Kasumi-1 (cell line): ENCODE measurements around the gene ICOS.
"Not testable (repeated sequence)": the region's sequence is repeated elsewhere in the genome, so short reads cannot be mapped to it uniquely, and the experiment has no call there.

Experiments
- DNase-seq, 2 experiments: peaks; one replicate each; lab custom pipeline; 2025; lab: John Stamatoyannopoulos, UW

ICOS gene

DNA sequence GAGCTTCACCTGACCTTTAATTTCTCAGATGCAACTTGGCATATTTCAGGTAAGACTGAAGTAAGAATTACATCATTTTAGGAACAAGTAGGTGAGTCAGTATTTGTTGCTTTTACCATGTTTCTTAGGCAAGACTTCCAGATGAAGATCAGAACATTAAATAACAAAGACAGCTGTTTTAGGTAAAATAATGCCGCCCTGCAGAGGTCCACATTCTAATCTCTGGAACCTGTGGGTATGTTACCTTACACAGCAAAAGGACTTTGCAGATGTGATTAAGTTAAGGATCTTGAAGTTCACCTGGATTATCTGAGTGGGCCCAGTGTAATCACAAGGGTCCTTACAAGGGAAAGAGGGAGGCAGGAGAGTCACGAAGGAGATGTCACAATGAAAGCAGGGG is 39.3 kb downstream of the ICOS start:
- no peak for DNase-seq

DNA sequence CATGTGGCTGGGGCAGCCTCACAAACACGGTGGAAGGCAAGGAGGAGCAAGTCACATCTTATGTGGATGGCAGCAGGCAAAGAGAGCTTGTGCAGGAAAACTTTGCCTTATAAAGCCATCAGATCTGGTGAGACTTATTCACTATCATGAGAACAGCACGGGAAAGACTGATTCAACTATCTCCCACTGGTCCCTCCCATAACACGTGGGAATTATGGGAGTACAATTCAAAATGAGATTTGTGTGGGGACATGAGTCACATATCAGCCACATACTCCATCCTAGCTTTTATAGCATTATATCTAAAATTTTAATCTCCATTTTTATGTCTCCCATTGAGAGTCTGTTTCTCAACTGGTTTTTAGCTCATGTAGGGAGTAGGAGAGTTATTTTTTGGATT is 45.7 kb downstream of the ICOS start:
- no peak for DNase-seq

DNA sequence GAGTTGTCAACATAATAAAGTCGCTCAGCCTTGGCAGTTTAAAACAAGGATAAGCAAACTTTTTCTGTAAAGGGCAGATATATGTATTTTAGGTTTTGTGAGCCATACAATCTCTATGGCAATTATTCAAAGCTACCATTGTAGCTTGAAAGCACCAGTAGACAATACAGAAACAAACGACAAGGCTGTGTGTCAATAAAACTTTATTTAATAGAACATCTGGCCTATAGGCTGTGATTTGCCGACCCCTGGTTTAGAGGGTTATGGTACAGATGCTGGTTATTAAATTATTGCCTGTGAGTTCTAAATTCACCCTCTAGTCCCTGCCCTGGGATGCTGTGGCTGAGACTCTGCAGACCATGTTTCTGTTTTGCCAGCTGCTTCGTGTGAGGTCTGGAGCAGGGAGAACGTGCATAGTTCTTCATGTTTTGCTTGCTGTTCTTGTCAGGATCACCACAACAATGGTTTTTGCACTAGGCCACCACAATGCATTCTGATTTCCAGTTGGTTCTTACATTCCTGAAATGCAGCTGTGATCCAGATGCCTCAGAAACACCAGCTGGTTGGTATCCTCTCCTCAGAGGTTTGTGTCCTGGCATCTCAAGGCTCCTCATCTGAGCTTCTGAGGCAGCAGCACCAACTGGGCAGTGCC is 46.6 kb downstream of the ICOS start:
- DNase-seq, result no peak

DNA sequence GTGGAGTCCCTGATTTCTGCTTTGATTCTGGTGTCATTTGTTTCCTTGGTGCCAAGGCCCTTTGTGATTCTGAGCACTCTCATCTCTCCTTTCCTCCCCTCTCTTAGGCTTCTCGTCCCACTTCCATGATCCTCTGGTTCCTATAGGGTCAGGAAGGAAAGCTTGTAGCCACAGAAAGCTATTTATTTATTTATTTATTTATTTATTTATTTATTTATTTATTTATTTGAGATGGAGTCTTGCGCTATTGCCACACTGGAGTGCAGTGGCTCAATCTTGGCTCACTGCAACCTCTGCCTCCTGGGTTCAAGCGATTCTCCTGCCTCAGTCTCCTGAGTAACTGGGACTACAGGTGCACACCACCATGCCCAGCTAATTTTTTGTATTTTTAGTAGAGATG is 49.4 kb downstream of the ICOS start:
- not testable (repeated sequence) for DNase-seq

DNA sequence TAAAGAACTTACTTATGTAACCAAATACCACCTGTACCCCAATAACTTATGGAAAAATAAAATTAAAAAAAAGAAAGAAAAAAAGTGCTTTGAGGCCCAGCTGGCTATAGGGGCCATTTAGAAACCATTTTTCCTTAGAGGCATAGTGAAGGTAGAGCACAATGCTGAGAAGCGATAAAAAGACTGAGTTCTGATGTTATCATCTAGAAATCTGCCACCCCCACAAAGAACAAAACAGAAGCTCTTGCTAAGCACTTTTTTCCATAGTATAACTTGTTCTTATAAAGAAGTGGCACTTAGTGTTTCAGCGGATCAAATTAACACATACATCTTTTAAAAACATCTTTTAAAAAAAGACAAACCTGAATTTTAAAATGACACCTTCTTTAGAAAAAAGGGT is 51.4 kb downstream of the ICOS start:
- DNase-seq, result no peak

DNA sequence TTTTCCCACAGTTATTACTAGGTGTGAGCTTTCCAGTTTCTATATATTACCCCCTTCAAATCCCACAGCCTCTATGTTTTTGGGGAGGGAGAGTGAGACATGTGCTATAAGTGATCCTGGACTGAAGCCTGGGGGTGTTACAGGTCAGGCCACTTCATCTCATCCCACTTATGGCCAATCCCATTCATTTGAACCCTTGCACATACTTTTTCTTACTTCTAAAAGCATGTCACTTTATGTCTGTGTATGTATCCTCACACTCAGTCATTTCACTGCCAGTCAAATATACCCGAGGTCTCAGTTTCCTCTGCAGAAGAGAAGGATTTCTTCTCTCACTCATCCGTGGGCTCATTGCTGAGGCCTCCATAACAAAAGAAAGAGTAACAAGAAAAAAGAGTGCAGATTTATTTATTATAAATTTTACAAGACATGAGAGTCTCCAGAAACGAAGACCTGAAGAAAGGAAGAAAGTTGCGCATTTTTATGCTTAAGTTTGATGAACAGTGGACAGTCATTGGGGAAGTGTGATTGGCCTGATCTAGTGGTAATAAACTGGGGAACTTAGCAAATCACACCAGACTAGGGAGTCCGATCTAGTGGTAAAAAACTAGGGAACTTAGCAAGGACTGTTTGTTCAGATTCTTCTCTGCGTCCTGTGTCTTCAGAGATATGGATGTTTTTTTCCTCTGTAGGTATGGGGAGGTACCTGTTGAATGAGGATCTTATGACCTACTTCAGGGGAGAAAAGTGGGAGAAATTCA is 52.1 kb downstream of the ICOS start:
- DNase-seq, result no peak

DNA sequence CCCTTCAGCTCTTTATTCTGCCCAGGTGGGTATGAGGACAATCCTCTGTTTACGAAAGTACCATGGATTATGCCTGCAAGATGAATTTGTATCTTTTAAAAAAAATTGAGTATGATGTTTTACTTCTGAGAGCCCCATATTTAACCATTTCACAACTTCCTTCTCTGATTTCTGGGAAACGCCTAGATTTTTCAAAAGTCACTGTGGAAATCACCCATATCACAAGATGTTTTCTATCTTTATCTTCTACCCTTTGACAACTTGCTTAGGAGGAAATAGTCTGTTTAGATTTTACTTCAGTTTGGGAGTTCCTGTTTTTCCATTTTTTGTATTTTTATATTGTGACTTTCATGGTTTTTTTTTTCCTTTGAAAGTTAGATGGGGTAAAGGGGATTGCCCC is 53.0 kb downstream of the ICOS start:
- no peak for DNase-seq

DNA sequence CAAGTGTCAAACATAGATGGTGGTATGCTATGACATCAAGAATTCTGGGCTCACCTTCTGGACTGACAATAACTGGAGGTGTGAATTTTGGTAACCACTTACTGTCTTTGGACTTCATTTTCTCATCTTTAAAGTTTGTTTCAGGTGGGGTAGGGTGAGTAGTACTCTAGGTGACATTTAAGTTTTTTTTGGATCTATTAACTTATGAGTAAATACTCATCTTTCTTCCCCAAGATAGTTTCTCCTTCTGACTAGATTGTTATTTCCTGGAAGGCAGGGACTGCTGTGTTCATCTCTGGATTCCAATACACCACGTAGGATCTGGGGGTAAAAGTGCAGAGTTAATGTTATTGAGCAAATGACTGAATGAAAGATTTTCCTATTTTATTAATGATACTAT is 55.9 kb downstream of the ICOS start:
- DNase-seq, result no peak

DNA sequence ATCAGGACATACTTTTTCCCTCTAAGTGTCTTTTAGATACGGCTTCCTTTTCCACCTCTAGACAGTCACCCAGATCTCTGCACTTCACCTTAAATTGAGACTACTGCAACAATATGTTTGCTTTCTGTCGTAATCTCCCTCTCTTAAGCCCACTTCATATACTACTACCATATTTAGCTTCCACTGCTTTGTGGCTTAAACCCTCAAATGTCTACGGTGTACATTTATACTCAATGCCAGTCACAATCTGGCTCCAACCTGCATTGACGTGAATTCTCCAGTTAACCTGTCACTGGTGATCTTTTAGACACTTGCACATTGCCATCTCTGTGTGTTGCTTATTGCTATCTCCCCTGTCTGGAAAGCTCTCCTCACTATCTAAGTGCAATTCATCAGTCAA is 56.4 kb downstream of the ICOS start:
- no peak for DNase-seq

DNA sequence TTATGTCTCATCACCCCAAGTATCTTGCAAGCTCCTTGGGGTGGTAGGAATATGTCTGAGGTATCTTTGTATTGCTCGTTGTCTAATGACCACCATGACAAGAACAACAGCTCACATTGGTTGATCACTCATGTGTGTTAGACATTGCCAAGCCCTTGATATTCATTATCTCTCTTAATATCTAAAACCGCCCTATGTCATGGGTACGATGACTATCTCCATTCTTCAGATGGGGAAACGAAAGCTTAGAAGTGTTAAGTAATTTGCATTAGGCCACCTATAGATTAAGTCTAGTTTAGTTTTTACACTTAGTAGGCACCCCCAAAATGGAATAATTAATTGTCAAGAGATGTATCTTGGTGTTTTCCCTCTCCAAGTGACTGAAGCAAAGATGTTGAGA is 57.0 kb downstream of the ICOS start:
- DNase-seq, result no peak

DNA sequence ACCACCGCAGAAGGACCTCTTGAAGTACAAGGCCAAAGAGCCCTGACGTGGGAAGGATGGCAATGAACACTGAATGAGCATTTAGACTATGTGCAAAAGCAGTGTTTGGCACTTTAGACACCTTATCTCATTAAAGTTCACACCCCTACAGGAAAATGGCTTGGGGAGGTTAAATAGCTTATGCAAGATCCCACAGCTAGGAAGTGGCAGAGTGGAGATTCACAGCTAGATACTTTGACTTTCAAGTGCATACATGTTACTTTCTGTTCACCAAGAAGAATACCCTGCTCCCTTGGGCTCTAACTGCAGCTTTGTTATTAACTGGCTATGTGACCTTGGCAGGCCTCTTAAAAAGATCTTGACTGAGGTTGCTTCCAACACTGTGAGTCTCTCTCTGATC is 58.2 kb downstream of the ICOS start:
- DNase-seq, result no peak

DNA sequence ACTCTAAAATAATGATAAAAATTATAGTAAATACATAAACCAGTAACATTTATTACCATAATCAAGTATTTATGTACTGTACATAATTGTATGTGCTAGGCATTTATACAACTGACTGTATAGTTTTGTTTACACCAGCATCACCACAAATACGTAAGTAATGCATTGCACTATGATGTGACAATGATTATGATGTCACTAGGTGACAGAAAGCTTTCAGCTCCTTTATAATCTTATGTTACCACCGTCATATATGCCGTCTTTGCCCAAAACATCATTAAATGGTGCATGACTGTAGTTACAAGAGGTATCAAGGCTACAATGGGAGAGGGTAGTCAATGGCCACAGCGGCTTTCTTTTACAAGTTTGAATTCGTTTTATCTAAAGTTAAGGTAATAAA is 60.1 kb downstream of the ICOS start:
- DNase-seq, result no peak

DNA sequence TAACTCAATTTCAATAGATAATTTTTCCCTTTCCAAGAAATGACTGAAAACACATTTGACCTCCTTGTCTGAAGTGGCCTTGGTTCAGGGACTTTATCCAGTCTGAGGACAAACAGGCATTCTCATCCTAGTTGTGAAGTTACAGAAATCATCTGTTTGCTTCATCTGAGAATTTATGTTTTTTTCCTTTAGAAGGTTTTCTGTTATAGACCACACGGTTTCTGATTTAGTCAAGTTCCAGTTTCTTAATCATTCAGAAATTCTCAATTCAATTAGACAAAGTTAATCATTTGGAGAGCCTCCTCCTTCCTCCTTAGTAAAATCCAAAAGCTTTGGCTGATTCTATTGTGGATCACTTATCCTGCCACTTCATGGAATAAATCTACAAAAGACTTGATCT is 60.9 kb downstream of the ICOS start:
- DNase-seq, result no peak

DNA sequence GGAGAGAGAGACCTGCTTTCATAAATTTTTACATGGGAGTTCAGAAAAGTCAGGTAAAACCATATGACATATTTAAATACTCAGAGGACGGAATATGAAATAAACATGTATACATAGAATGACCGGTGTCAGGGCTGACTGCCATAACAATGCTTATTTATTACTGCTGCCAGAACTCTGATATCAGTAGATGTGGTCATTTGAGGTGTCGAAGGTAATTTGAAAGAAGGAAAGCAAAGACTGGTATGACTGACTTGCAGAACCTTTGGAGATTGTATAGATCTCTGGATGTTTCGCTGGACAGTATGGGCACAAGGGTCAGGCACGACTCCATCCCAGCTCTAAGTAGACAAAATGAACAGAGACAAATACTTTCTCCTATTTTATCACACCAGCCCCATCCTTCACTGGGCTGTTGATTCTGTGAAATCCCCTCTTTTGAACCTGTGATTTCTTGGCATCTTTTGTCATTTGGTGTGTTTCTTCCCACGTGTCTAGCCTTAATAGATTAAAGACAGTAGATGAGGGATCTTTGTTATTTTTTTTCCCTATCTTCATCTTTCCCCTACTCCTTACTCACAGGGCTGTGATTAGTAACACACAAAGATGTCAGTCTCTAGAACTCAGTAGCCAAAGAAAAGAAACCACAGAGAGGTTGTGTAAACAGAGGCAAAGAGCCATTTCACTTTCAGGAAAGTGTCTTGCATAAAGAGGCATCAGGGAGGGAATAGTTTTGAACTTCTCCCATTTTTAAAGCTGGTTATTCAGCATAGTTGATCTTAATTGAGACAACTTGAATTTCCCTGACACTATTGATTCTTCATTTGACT is 61.6 kb downstream of the ICOS start:
- no peak for DNase-seq

DNA sequence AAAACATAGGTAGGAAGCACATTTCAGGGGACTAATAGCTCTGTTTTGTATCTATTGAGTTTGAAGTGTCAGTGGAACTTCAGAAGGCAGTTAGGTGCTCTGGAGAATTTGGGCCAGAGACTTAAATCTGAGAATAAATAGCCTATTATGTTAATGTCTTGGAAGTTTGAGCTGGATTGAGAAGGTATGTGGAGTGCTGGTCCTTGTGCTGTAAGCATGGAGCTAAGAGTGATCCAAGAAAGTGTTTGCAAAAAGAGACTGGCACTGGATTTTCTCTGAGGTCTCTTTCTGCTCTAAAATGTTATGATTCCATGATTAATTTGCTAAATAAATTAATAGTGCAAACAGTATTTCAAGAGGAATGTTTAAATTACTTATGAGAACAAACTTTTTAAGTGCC is 63.3 kb downstream of the ICOS start:
- DNase-seq, result no peak

DNA sequence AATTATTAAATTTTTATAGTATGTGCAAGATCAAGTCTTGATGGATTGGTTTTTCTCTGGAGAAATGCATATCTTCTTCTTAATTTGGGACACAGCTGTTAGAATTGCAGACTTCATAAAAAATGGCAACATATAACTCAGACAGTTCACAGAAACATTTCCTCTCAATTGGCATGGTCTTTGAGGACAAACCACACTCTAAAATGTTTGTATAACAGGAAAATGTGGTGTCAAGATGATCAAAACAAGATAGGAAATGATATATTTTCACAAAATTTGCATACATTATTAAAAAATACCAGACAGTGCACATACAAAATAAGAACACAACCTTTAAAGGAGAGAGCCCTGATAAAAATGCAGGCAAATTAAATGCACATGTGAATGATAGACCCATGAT is 63.9 kb downstream of the ICOS start:
- no peak for DNase-seq

DNA sequence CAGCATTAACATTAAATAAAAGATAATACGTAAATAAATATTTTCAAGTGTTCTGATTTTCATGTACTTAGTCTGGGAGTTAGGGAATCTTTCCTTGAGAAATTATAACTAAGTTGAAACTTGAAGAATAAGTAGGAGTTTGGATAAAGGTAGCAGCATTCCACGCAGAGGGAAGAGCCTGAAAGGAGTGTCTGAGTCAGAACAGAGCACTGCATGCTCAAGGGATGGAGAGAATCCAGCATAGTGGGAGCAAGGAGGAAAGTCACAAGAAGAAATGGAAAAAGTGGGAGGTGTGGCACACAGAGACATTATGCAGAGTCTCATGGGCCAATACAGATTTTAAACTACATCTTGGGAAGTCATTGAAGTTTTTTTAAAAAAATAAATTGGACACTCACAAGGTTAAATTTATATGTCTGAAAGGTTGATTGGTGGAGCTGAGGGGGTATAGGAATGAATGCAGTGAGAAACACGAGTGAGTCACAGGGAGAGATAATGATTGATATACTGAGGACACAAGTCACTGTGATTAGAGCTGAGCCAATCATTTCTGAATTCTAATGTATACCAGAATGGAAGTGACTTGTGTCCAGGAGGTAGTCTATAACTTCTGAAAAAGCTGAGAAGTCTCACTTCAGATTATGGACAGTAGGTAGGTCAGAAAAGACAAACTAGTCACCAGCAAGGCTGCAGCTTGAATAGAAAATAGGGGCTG is 66.9 kb downstream of the ICOS start:
- DNase-seq, result no peak

DNA sequence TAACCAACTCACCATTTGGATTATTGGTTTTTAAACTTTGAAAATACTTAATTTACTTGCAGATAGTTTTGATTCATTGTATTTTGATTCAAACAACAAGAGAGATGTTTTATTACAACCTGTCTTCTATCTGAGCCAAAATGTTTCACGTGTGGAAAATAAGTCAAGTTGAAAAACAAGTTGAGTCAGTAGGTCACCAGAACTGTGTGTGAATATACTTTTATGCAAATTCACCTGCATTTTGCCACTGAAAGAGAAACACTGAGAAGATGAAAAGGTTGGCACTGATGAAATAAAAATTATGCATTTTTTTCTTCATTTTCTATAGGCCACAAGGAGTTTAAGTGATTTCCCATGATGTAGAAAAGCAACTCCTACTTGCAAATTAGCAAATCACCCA is 68.3 kb downstream of the ICOS start:
- no peak for DNase-seq

DNA sequence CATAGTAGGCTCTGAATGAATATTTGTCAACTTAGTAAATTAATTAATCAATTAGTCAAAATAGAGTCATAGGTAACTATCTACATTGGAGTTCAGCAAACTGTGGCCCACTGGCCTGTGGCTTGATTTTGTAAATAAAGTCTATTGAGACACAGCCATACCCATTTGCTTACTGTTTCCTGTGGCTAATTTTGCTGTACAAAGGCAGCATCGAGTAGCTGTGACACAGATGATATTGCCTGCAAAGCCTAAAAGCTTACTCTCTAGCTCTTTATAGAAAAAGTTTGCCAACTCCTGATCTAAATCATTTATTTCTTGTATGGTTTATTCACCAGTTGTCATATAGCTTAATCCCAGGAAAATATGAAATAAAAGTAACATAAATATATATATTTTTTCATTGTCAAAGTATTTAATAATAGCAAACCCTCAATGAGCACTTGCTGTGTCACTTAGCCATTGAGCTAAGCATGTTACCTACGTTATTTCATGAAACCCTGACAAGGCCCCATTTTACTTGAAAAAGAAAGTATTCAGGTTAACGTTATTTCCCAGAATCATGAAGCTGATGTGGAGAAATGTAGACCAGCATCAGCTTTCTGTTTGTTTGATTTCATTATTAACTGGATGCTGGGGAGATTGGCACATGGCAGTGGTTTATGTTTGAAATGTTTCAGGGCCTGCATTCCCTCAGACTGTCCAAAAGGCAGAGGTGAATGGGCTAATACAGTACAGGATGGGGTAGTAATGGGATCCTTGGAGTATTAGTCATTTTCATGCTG is 69.6 kb downstream of the ICOS start:
- no peak for DNase-seq

DNA sequence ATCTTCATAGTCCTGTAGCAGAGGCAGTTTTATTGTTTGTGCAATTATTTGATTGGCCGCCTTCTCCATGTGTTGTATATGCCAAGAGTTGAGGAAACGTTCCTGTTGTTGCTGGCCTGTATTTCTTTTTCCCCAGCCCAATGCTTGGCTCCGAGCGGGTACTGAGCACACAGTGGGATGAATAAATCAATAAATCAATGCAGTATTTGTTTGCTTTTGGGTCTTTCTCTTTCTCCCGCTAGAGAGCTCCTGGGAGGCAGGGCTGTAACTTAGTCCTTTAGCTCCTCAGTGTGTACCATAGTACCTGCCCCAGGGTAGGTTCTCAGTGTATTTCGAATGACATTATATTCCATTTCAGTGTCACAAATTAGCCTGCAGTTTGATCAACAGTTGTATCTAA is 71.8 kb downstream of the ICOS start:
- no peak for DNase-seq
